Measurements from ENCODE around the gene CNOT9.

- TF ChIP-seq TEAD4 (IDR thresholded peaks at IDR 0.05) (no peak), EP300 (IDR thresholded peaks at IDR 0.05; ENCODE audit: borderline replicate concordance) (no peak), TAF1 (IDR thresholded peaks at IDR 0.05; ENCODE audit: low read depth) (no peak), MAX (IDR thresholded peaks at IDR 0.05) (no peak), ZBTB7A (IDR thresholded peaks at IDR 0.05; ENCODE audit: low read depth) (no peak), EGR1 (IDR thresholded peaks at IDR 0.05) (no peak), YY1 (IDR thresholded peaks at IDR 0.05; ENCODE audit: low read depth) (no peak)
Measured at GRCh38 chr2:218564056-218564455, 4.6 kb upstream of the CNOT9 start.

Data from Ishikawa (cell line).